ENCODE measurements around the gene SUCNR1. TPM values are rescaled to one million over a fixed set of nuclear protein-coding genes. Genes with fewer than 3 reads are reported as not detected.

Gene SUCNR1
- total and polyA plus RNA-seq, 7 donors, result 0.16 to 2.8 (median 0.36) TPM; not detected in 2

DNA sequence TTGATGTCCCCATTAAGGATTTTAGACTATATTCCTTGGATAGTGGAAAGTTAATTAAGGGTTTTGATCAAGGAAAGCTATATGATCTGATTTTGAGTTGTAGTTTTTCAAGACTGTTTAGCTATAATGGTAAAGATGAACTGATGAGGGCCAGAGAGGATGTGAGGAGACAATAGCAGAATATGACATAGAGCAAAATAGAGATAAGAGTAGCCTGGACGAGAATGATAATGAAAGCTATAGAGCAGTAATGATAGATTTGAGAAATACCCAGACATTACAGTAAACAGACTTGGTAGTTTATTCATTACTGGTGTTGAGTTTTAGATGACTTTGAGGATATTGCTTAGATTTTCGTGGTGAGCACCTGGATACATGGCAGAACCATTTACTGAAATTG lies 3.8 kb downstream of the SUCNR1 start:
- peaks cover 0 to 50% (median 19%) of the 10 kb centered on the region in 4 donors for H3K4me1 ChIP-seq
- 91% methylated on average over 2 of the region's 2 CpGs for WGBS, 2 donors
- intact Hi-C loops (cut with DNase I), result no loop called here
- no peaks in the 10 kb centered on the region for H3K9me3 ChIP-seq
- no peaks in the 10 kb centered on the region for H3K36me3 ChIP-seq
- no peak overlapping the region for H3K4me3 ChIP-seq
- H3K27ac ChIP-seq, result no peak overlapping the region
- no peaks in the 10 kb centered on the region for H3K27me3 ChIP-seq
- TF ChIP-seq POLR2A (IDR thresholded peaks at IDR 0.05) (no peak), POLR2AphosphoS5 (IDR thresholded peaks at IDR 0.05) (no peak), EP300 (IDR thresholded peaks at IDR 0.05) (no peak)
- TF ChIP-seq, protein P1, sequence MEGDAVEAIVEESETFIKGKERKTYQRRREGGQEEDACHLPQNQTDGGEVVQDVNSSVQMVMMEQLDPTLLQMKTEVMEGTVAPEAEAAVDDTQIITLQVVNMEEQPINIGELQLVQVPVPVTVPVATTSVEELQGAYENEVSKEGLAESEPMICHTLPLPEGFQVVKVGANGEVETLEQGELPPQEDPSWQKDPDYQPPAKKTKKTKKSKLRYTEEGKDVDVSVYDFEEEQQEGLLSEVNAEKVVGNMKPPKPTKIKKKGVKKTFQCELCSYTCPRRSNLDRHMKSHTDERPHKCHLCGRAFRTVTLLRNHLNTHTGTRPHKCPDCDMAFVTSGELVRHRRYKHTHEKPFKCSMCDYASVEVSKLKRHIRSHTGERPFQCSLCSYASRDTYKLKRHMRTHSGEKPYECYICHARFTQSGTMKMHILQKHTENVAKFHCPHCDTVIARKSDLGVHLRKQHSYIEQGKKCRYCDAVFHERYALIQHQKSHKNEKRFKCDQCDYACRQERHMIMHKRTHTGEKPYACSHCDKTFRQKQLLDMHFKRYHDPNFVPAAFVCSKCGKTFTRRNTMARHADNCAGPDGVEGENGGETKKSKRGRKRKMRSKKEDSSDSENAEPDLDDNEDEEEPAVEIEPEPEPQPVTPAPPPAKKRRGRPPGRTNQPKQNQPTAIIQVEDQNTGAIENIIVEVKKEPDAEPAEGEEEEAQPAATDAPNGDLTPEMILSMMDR (IDR thresholded peaks at IDR 0.05), result no peak
- DNase-seq, result no peak

DNA sequence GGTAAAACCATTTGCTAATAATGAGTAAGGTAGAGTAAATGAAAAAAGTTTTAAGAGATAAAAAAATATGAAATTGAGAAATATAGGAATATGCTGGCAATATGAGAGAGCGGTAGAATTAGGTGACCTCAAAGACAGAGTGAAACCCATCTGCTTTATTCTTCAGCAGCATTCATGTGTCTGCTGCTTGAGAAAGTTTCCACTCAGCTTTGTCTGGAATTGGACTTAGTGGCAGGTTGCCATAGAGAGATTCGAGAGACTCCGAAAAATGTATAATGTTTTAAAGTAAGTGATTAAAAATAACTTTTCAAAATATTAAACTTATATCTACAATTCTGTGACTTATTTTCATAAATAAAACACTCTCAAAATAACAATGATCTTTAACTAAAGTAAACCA lies 5.0 kb downstream of the SUCNR1 start:
- Histone ChIP-seq H3K4me1 (peaks cover 0 to 56% (median 19%) of the 10 kb centered on the region in 4 donors), H3K4me3 (no peak overlapping the region), H3K27me3 (no peaks in the 10 kb centered on the region), H3K27ac (no peak overlapping the region), H3K36me3 (no peaks in the 10 kb centered on the region), H3K9me3 (no peaks in the 10 kb centered on the region)
- DNase-seq, result no peak
- TF ChIP-seq EP300 (IDR thresholded peaks at IDR 0.05), result no peak
- TF ChIP-seq, protein P1 (IDR thresholded peaks at IDR 0.05), result no peak
- TF ChIP-seq POLR2A (IDR thresholded peaks at IDR 0.05), result no peak
- no peak for TF ChIP-seq POLR2AphosphoS5 (IDR thresholded peaks at IDR 0.05)
- 74 to 85% methylated on average over 3 of the region's 3 CpGs for WGBS, 2 donors
- intact Hi-C loops (cut with DNase I), result no loop called here

DNA sequence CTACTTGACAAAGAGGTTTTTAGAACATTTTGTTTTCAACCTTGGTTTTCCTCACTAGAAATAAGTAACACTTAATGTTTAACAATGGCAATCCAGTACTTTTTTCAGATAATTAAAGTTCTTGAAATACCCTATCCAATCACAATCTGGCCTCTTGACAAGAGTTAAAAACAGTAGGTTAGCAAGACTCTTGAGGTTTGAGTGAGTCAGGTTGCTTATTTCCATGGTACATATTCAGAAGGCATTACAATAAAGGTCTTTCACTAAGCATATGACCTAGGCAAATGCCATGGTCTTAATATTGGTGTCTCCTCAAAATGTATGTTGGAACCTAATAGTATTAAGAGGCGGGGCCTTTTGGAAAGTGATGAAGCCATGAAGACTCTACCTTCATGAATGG lies 5.6 kb downstream of the SUCNR1 start:
- peaks cover 0 to 59% (median 19%) of the 10 kb centered on the region in 4 donors for H3K4me1 ChIP-seq
- H3K9me3 ChIP-seq, result no peaks in the 10 kb centered on the region
- no peaks in the 10 kb centered on the region for H3K36me3 ChIP-seq
- no peaks in the 10 kb centered on the region for H3K27me3 ChIP-seq
- 49 to 50% methylated on average over 1 of the region's 1 CpG for WGBS, 2 donors
- TF ChIP-seq POLR2AphosphoS5 (IDR thresholded peaks at IDR 0.05) (no peak), POLR2A (IDR thresholded peaks at IDR 0.05) (no peak), EP300 (IDR thresholded peaks at IDR 0.05) (no peak)
- TF ChIP-seq, protein P1 (IDR thresholded peaks at IDR 0.05), result no peak
- peak overlapping the region in 1 of 4 donors; percentile 51 for H3K27ac ChIP-seq
- DNase-seq, result no peak
- no peak overlapping the region for H3K4me3 ChIP-seq
- intact Hi-C loops (cut with DNase I), result no loop called here

DNA sequence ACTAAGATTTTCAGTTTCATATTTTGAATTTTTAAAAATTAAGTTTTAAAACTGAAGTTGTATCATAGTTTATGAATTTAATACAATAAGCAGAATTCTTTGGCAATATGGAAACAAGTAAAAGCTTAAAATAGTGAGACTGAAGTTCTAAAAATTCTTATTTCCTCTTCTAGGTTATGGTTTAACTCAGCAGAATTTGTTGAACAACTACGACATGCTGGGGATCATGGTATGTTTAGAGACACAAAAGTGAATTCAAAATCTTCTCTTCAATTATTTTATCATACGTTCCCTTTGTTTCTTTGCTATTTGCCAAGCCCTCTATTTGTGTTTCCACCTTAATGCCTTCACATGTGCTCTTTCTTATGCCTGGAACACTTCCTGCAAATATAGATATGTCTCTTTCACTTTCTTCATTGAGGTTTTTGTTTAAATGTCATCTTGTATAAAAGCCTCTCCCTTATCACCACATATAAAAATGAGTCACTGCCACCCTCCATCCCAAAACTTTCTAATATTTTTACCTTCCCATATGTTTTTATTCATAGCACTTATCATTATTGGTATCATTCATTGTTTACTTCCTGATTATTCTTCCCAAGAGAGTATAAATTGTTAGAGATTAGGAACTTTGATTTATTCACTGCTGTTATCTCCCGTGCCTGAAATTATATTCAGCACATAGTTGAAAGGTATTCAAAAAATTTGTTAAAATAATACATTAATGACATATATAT lies 6.4 kb downstream of the SUCNR1 start:
- WGBS, 2 donors, result 8 to 26% methylated on average over 3 of the region's 3 CpGs
- H3K27ac ChIP-seq, result peak overlapping the region in 2 of 4 donors; percentile 51 to 57
- TF ChIP-seq EP300 (IDR thresholded peaks at IDR 0.05) (no peak), POLR2AphosphoS5 (IDR thresholded peaks at IDR 0.05) (no peak), POLR2A (IDR thresholded peaks at IDR 0.05) (no peak)
- TF ChIP-seq, protein P1 (IDR thresholded peaks at IDR 0.05), result no peak
- H3K9me3 ChIP-seq, result no peaks in the 10 kb centered on the region
- H3K4me3 ChIP-seq, result no peak overlapping the region
- DNase-seq, result no peak
- no peaks in the 10 kb centered on the region for H3K36me3 ChIP-seq
- no peaks in the 10 kb centered on the region for H3K27me3 ChIP-seq
- peaks cover 0 to 61% (median 19%) of the 10 kb centered on the region in 4 donors for H3K4me1 ChIP-seq
- intact Hi-C loops (cut with DNase I), result no loop called here

DNA sequence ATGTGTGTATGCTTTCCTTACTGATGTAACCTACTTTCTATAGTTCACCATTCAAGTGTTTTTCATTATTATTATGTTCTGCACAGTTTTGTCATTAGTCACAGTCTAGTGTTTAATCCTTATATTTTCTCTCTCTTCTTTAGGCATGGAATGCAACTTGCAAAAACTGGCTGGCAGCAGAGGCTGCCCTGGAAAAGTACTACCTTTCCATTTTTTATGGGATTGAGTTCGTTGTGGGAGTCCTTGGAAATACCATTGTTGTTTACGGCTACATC lies 6.9 kb downstream of the SUCNR1 start:
- Histone ChIP-seq H3K36me3 (no peaks in the 10 kb centered on the region), H3K27me3 (no peaks in the 10 kb centered on the region), H3K27ac (peak overlapping the region in 3 of 4 donors; percentile 1 to 57 (median 51)), H3K9me3 (no peaks in the 10 kb centered on the region), H3K4me3 (no peak overlapping the region), H3K4me1 (peaks cover 0 to 61% (median 19%) of the 10 kb centered on the region in 4 donors)
- DNase-seq, result no peak
- intact Hi-C loops (cut with DNase I), result no loop called here
- TF ChIP-seq, protein P1 (IDR thresholded peaks at IDR 0.05), result no peak
- 66 to 90% methylated on average over 2 of the region's 2 CpGs for WGBS, 2 donors
